Occipital lobe (tissue), 3 donors: Measurements from ENCODE around the gene GOLGA6L25. TPM values are rescaled to one million over a fixed set of nuclear protein-coding genes. Genes with fewer than 3 reads are reported as not detected.
"Not testable (repeated sequence)": the region's sequence is repeated elsewhere in the genome, so short reads cannot be mapped to it uniquely, and the experiment has no call there.

Experiments
- DNase-seq: peaks from one replicate; lab custom pipeline; 2025; lab: John Stamatoyannopoulos, UW
- small RNA-seq: library from RNA; depleted of rRNA; stranded (forward); fragments of <200 nt; gene quantifications from one replicate; pipeline ENCODE3, GENCODE V24; 2014
- total RNA-seq: library from RNA; depleted of rRNA; stranded (reverse); fragments of >200 nt; gene quantifications from one replicate; pipeline ENCODE4 v1.2.3, GENCODE V29; 2014

Gene GOLGA6L25, protein sequence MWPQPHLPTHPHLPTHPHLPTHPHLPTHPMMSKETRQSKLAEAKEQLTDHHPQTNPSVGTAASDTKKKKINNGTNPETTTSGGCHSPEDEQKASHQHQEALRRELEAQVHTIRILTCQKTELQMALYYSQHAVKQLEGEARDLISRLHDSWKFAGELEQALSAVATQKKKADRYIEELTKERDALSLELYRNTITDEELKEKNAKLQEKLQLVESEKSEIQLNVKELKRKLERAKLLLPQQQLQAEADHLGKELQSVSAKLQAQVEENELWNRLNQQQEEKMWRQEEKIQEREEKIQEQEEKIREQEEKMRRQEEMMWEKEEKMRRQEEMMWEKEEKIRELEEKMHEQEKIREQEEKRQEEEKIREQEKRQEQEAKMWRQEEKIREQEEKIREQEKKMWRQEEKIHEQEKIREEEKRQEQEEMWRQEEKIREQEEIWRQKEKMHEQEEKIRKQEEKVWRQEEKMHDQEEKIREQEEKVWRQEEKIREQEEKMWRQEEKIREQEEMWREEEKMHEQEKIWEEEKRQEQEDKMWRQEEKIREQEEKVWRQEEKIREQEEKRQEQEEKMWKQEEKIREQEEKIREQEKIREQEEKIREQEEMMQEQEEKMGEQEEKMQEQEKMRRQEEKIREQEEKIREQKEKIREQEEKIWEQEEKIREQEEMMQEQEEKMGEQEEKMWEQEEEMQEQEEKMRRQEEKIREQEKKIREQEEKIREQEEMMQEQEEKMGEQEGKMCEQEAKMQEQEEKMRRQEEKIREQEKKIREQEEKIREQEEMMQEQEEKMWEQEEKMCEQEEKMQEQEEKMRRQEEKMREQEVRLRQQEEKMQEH
- total RNA-seq = not detected

GRCh38 chr15:28553268-28553667 is at the start of gene GOLGA6L25:
Gene GOLGA6L25 (plus strand): TSS chr15:28553568. CDS start chr15:28553629, 61 bp downstream.
- not testable (repeated sequence) for DNase-seq

DNA sequence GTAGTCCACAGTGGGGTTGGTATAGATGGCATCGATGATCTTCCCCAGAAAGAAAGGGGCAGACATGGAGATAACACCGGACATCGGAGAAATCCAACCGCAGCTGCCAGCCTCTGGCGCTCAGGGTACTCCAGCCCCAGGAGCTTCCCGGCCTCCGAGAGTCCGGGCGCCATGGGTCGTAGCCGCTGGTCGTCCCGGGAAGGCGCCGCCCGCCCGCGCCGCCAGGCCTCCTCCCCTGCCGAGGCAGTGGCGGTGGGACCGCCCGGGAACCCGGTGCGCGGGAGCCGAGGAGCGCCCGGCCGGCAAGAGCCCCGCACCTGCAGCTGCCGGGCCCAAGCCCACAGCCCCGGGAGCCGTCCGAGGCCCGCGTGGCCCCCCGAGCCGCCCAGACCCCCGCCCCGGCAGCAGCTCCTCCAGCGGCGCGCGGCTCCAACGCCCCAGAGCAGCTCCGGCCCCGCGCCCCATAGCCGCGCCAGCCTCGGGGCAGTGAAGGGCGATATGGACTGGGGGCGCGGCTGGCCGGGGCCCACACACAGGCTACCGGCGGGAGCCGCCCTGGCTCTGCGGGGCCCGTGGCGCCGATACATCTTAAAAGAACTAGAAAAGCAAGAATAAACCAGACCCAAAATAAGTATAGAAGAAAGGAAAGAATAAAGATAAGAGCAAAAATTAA is 45.0 kb upstream of the GOLGA6L25 start:
- not testable (repeated sequence) for DNase-seq

- DNase-seq = not testable (repeated sequence)
These were observed 39.2 kb upstream of the GOLGA6L25 start for GRCh38 chr15:28514128-28514527.

DNA sequence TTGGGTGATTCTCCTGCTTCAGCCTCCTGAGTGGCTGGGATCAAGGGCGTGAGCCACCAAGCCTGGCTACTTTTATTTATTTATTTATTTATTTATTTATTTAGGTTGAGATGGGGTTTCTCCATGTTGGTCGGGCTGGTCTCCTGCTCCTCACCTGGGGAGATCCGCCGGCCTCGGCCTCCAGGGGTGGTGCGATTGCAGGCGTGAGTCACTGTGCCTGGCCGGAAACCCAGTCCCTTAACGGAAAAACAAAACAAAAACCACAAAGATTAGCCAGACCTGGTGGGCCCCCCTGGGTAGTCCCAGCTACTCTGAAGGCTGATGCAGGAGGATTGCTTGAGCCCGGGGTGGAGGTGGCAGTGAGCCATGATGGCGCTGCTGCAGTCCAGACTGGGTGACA is 38.2 kb upstream of the GOLGA6L25 start:
- DNase-seq = not testable (repeated sequence)

DNA sequence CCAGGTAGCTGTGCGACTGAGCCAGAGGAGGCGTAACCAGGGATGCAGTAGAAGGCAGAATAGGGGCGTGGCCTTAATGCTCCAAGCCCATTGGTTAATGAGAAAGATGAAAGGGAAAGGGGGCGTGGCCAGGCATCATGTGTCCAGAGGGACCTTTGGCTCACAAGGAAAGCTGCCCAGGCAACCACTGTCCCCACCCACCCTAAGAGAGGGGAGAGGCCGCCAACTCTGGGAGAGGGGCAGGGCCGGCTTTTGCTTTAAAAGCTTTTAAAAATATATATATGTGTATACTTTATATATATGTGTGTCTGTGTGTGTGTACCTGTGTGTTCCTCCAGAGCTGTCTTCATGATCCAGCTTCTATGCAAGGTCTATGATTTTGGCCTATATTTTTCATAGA is 20.4 kb upstream of the GOLGA6L25 start, which contains the start of gene GOLGA8G:
TSS of gene GOLGA8G (minus strand) at position 18 of the 400 bp plus-strand sequence. CDS start 62 bp downstream, outside the sequence.
- DNase-seq = not testable (repeated sequence)

DNA sequence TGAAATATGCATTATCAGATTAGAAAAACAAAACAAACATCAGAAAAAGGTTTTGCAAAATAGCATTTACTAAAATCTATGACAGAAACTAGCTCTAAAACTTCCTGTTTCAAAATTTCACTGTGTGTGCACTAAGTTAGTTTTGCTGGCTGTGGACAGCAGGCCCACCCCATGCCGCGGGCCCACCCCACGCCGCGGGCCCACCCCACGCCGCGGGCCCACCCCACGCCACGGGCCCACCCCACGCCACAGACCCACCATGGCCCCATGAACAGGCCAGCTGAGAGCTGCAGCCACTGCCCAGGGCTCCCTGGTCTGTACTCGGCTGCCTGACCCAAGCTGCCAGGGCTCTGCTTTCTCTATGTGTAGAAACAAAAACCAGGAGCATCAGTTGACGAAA is 20.0 kb downstream of the GOLGA6L25 start:
- DNase-seq = not testable (repeated sequence)

GRCh38 chr15:28588977-28589606 is 35.7 kb downstream of the GOLGA6L25 start:
- not testable (repeated sequence) for DNase-seq

DNA sequence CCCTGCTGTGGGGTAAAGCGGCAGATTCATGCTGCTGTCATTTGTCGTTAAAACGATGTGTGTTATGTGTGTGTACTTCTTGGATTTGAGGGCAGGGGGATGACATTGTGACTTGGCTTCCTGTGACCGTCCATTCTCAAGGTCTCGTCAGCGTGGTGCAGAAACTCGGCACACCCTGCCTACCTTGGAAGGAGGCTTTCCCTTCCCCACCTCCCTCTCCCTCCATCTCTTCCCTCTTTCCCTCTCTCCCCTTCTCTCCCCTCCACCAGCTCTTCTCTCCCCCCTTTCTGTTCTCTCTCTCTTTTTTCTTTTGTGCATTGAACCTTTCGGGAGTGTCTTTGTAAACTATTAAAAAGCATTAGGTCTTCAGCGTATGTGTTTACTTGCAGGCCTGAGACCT is 36.4 kb downstream of the GOLGA6L25 start:
- not testable (repeated sequence) for DNase-seq

- not testable (repeated sequence) for DNase-seq
These were observed 39.0 kb downstream of the GOLGA6L25 start for GRCh38 chr15:28592395-28592794.

- not testable (repeated sequence) for DNase-seq
These were observed 40.2 kb downstream of the GOLGA6L25 start for GRCh38 chr15:28593424-28594129.

- DNase-seq = not testable (repeated sequence)
These were observed 44.1 kb downstream of the GOLGA6L25 start for GRCh38 chr15:28597471-28597870.

DNA sequence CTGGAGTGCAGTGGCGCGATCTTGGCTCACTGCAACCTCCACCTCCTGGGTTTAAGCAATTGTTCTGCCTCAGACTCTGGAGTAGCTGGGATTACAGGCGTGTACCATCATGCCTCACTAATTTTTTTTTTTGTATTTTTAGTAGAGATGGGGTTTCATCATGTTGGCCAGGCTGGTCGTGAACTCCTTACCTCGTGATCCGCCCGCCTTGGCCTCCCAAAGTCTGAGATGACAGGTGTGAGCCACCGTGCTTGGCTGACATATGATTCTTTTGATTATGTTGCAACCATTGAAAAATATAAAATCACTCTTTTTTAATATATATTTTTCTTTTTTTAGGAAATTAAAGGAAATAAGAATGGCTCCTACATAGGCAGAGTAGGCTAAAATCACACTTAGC is 44.8 kb downstream of the GOLGA6L25 start:
- DNase-seq = not testable (repeated sequence)

GRCh38 chr15:28602152-28602551 is 48.8 kb downstream of the GOLGA6L25 start:
- DNase-seq = not testable (repeated sequence)

Small RNAs within 50 kb of the gene (small RNA-seq; reads per million reads assigned to genes)
- gene AC138749.2 = not detected
- not detected for gene RF00017

Other genes starting within 250 kb of the GOLGA6L25 start
- 64.6 TPM for gene HERC2, start 231.4 kb upstream of the GOLGA6L25 start, total RNA-seq
- gene GOLGA6L24, start 195.5 kb upstream of the GOLGA6L25 start, total RNA-seq = not detected
- gene GOLGA8F, start 174.9 kb upstream of the GOLGA6L25 start, total RNA-seq = not detected
- not detected for gene GOLGA8G, start 20.6 kb upstream of the GOLGA6L25 start, total RNA-seq
- gene GOLGA8M, start 158.9 kb downstream of the GOLGA6L25 start, total RNA-seq = not detected